ENCODE results near the gene TTC24. TPM values are rescaled to one million over a fixed set of nuclear protein-coding genes. Genes with fewer than 3 reads are reported as not detected.
"Not testable (repeated sequence)": the region's sequence is repeated elsewhere in the genome, so short reads cannot be mapped to it uniquely, and the experiment has no call there.

Gene TTC24
- total RNA-seq, 1 donor from 2014 or later: 3.1 TPM

DNA sequence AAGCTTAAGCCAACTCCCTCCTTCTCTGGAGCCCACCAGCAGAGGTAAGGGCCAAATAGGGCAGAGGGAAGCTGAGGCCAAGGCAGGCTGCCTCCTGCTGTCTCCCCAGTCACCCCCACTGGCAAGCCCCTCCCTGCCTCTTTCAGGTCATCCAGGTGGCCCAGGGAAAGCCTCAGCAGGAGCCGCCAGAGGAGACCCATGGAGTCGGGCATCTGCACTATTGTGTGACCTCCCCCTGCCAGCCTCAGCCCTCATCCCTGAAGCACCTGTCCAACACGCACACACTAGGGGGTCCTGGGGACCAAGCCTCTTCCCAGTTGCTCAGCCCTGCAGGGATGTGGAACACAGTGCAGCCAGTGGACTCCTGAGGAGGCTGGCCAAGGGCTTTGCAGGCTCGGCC lies 6.8 kb downstream of the TTC24 start:
- DNase-seq (ENCODE audit: low spot score): no peak

DNA sequence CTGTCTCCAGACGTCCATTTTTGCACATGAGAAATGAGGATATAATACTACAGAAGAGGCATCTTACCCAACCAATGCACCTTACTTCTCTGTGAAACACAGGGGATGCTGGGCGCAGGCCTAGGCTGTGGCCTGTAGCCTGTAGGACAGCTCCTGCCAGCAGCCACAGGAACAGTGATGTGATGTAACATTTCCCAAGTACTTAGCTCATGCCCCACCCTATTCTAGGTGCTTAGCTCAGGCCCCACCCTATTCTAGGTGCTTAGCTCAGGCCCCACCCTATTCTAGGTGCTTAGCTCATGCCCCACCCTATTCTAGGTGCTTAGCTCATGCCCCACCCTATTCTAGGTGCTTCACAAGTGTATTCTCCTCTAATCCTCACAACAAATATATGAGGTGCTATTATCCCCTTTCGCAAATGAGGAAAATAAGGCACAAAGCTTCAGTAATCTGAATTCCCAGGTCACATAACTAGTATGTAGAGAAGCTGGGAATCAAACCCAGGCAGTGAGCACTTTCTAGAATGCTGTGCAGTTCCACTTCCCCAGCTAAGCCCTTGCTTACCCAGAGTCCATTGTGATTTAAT lies 7.5 kb downstream of the TTC24 start:
- DNase-seq (ENCODE audit: low spot score): no peak

DNA sequence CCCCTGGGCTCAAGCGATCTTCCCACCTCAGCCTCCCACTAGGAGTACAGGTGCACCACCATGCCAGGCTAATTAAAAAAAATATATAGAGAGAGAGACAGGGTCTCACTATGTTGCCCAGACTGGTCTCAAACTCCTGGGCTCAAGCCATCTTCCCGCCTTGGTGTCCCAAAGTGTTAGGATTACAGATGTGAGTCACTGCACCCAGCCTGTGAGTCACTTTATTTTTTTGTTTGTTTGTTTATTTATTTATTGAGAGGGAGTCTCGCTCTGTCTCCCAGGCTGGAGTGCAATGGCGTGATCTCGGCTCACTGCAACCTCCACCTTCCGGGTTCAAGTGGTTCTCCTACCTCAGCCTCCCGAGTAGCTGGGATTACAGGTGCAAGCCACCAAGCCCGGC lies 8.4 kb downstream of the TTC24 start:
- DNase-seq (ENCODE audit: low spot score): not testable (repeated sequence)

DNA sequence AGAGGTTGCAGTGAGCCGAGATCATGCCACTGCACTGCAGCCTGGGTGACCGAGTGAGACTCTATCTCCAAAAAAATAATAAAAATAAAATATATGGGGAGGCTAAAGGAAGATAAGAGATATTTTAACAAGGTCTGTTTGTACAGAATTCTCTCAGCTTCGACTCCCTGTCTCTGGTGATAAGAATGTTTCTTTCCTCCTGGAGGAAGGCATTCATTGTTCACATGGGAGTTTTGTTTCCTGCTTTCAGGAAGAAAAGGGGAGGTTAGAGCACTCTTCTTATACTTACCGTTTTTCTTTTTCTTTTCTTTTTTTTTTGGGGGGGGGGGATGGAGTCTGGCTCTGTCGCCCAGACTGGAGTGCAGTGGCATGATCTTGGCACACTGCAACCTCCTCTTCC lies 10.0 kb downstream of the TTC24 start:
- DNase-seq (ENCODE audit: low spot score): no peak

DNA sequence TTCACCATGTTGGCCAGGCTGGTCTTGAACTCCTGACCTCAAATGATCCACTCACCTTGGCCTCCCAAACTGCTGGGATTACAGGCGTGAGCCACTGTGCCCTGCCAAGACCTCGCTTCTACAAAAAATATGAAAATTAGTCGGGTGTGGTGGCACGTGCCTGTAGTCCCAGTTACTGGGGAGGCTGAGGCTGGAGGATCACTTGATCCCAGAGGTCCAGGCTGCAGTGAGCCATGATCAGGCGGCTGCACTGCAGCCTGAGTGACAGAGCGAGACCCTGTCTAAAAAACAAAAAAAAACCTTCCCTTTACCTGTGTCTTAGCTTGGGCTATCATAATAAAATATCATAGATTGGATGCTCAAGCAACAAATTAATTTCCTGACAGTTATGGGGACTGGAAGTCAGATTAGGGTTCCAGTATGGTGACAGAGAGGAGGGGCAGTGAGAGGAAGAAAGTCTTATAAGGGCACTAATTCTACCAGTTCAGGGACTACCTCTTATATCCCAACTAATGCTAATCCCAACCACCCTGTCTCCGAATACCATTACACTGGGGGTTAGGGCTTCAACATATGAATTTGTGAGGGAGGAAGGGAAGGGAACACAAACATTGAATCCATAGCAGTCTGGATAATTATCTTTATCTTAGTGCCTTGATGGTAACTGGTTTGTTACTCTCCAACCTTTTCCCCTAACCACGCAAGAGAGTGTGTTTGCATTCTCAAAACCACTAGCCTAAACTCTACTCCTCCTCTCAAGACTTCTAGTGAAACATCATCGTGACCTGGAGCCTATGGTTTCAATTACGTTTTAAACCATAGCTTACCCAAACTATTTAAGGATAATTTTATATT lies 11.0 kb downstream of the TTC24 start:
- no peak for DNase-seq (ENCODE audit: low spot score)

DNA sequence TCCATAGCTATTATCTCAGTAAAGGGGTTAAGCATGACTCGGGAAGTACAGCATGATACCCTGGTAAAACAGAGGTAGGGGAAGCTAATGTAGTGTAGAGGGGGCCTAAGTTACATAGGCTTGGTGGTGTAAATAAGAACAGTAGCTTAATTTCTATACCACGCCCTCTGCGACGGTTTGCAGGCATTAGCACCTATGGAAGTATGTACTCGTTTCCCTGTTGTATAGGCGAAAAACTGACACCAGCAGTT lies 11.6 kb downstream of the TTC24 start:
- no peak for DNase-seq (ENCODE audit: low spot score)

DNA sequence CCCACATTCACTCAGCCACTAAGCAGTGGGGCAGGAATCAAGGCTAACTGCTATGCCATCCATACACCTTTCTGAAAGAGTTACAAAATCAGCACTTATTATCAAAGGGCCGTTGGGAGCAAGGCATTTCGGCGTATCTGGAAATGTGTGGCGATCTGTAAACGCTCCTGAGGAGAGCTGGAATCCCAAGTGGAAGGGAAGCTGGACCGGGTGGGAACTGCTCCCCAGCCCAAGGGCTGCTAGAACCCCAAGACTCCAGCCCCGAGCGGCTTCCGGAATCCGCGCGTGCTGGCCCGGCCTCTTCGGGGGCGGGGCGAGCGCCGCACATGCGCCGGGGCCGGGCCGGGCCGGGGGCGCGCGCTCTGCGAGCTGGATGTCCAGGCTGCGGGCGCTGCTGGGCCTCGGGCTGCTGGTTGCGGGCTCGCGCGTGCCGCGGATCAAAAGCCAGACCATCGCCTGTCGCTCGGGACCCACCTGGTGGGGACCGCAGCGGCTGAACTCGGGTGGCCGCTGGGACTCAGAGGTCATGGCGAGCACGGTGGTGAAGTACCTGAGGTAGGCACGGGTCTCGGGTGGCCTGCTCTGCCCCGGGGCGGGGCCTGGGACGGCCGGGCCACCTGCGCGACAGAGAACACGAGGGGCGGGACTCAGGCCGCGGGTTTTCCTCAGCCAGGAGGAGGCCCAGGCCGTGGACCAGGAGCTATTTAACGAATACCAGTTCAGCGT lies 12.1 kb downstream of the TTC24 start, which contains the start of gene NAXE:
TSS of gene NAXE (plus strand) at position 345 of the 726 bp plus-strand sequence. CDS start at position 374, 29 bp downstream.
- DNase-seq (ENCODE audit: low spot score): peak; percentile 77

DNA sequence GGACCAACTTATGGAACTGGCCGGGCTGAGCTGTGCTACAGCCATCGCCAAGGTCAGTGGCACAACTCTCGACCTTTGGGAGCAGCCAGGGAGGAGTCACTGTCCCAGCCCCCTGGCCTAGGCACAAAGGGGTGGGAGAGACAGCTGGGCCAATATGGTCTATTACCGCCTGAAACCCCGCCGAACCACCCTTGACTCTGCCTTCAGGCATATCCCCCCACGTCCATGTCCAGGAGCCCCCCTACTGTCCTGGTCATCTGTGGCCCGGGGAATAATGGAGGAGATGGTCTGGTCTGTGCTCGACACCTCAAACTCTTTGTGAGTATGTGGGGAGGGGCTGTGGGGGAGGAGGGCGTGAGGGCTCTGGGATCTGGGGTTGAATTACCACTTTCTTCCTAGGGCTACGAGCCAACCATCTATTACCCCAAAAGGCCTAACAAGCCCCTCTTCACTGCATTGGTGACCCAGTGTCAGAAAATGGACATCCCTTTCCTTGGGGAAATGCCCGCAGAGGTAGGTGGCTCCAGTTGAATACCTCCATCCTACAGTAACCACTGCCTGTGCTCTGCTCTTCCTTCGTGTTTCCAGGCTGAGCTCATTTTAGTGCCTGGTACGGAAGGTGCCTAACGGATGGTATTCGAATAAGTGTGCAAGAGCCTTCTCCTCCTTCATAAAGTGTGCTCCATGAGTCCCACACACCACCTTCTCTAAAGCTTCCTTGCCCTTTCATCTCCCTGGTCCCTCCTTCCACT lies 12.8 kb downstream of the TTC24 start:
- DNase-seq (ENCODE audit: low spot score): no peak

DNA sequence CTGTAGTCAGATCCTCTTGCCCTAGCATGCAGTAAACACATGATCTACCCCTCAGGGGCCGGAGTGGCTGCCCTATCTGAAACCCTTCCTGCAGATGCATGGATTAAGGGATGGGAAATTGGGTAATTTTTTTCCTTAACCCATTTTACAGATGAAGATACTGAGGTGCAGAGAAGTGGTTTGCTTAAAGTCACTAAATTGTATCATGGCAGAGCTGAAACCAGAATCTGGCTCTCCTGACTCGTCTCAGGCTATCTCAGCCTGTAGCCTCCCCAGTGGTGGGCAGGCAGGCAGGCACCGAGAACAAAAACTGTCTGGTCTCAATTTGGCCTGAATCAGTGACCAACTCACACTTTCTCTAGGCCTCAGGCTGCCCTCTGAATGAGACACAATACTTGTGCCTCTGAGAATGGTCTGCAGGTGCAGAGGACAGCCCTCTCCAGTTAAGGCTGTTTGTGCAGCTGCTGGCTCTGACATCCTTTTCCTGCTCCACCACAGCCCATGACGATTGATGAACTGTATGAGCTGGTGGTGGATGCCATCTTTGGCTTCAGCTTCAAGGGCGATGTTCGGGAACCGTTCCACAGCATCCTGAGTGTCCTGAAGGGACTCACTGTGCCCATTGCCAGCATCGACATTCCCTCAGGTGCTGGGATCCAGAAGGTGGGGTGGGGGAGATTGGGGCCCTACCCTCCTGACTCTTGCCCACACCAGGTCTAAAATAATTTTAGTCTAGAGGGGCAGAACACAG lies 13.6 kb downstream of the TTC24 start:
- no peak for DNase-seq (ENCODE audit: low spot score)

DNA sequence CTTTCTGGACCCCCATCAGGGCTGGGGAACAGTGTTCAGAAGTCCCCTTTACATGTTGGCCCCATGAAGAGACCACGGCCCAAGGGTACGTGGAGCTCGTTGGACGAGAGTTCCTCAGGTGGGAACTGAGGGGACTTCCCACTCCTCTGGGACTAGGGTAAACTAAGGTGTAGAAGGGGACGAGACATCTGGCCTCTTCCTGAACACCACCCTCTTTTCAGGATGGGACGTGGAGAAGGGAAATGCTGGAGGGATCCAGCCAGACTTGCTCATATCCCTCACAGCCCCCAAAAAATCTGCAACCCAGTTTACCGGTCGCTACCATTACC lies 14.1 kb downstream of the TTC24 start:
- no peak for DNase-seq (ENCODE audit: low spot score)

DNA sequence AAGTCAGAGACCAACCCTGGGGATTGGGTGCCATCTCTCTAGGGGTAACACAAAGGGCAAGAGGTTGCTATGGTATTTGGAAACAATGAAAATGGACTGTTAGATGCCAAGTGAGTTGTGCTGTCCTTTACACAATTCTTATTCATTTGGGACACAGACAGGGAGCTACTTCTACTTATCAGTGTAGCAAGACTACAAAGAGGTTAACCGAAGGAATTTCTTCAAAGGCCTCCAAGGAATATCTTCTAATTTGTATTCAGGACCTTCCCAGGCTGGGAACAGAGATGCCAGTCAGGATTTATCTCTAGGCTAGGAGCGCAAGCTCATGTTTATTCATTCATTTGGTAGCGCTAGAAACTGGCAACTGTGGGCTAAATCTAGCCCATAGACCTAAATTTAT lies 14.7 kb downstream of the TTC24 start:
- no peak for DNase-seq (ENCODE audit: low spot score)

DNA sequence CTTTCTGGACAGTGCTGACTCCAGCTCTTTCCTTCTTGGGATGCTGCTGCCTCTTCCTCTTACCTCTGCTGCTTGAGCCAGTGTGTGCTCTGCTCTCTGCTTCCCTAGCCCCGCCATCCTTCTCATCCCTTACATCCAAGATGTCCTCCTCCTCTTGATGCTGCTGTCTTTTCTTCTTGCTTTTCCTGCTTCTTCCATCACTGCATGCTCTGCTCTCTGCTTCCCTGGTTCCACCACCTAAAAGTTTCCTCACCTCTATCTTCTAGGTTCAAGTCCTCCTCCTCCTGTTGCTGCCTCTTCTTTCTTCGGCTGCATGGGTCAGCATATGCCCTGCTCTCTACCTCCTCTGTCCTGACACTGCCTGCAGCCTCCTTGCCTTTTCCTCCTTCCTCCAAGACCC lies 15.5 kb downstream of the TTC24 start:
- DNase-seq (ENCODE audit: low spot score): no peak

DNA sequence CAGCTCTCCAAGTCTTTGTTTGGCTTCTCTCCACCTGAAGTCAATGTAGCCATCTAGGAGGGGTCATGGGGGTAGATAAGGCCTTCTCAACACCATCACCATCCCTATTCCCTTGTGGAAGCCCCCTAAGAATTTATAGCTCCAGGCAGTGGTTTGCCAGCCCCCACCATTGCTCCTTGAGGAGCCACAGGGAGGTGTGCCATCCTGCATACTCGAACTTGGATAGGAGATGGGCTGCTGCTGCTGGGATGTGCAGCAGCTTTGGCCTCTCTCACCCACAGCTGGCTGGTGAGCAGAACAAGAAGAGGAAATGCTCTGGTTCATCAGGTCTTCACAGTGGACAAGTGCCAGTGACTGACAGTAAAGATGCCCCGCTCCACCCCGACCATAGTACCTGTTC lies 16.9 kb downstream of the TTC24 start:
- DNase-seq (ENCODE audit: low spot score): no peak

DNA sequence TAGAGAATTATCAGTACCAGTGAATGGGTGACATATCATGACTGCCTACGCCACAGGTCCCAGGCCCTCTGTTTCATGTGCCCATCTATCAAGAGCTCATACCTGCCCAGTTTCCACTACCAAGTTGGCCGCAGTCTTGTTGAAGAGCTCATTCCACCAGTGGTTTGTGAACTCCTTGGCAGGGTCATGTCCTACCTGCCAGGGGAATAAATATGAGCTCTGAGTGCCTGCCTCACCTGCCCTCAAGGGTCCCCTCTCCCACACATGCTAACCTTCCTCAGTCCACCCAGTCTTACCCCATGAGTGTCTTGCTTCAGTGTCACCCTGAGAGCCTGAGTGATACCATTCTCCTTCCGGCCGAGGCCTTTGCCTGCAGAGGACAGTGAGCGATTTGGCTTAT lies 18.6 kb downstream of the TTC24 start:
- DNase-seq (ENCODE audit: low spot score): no peak

DNA sequence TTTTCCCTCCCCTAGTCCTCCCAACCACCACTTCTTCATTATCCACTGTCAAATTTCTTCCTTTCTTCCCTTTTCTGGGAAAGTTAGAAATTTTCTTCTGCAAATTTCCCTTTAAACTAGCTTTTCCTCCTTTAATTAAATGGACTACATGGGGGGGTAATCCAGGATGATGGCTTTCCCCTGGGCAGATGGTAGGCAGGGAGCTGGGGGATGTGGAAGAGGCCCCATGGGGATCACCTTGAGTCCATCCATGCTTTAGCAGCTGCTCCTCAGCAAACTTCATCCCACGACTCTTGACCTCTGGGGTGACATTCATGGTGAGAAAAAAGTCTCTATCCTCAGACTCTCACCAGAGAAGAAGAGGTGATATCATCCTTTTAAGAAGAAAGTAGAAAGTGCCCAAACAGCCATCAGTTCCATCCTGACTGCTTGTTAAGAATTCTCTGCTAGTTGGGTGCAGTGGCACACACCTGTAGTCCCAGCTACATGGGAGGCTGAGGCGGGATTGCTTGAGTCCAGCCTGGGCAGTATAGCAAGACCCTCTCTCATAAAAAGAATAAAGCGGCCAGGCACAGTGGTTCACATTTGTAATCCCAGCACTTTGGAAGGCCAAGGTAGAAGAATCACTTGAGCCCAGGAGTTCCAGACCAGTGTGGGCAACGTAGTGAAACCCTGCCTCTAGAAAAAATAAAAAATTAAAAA lies 19.4 kb downstream of the TTC24 start:
- no peak for DNase-seq (ENCODE audit: low spot score)

DNA sequence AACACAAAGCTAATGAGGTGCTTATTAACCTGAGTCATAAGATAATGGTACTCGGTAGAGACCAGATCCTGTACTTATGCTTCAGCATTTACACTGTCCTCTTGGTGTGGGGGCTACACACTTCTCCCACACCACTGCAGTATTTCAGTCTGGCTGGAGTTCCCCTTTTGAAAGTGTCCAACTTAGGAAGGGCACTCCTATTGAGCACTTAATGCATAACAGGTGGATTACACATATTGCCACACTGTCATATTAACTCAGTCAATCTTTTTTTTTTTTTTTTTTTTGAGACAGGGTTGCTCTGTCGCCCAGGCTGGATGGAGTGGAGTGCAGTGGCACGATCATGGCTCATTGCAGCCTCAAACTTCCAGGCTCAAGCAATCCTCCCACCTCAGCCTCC lies 20.3 kb downstream of the TTC24 start:
- no peak for DNase-seq (ENCODE audit: low spot score)

DNA sequence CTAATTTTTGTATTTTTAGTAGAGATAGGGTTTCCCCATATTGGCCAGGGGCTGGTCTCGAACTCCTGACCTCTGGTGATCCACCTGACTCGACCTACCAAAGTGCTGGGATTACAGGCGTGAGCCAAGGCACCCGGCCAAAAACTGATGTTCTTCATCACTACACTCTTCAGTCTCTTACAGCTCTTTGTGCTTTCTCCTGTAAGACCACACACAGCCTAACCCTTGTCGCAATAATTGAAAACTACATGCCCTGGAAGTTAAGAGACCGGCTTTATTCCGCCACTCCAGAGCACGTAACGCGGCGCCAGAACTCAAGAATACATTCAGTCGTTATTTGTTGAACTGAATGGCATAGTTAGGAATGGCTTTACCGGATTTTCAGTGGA lies 21.2 kb downstream of the TTC24 start:
- DNase-seq (ENCODE audit: low spot score): no peak

DNA sequence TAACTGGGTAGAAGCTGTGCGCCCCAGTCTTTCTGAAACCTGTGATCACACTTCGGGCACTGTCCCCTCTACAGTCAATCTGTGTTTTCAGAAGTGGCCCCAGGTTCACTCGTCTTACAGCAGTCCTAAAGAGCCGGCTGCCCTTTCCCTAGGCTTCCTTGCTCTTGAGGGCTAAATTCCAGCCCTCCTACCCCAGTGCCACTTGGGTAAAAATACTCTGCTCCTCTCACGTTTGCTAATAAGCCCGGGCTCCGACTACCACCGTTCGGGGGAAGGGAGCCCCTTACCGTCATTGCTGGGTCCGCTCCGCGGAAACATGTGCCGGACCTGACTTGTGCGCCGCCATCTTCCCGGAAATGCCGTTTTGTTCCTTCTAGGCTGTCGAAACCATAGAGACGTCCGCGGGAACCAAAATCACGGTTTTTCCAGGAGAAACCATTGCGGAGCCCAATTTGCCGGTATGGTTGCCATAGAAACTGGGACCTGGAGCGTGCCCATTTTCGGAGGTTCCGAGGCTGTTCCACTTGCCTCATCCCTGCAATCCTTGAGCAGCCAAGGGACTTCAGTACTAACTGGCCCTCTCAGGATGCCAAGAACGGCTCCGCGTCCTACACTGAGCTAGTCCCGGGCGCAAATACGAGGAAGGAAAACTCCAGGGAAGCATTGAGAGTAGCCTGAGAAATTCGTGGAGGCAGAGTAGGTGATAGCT lies 21.8 kb downstream of the TTC24 start, which contains the start of gene GPATCH4:
TSS of gene GPATCH4 (minus strand) at position 358 of the 709 bp plus-strand sequence.
- DNase-seq (ENCODE audit: low spot score): peak; percentile 91

DNA sequence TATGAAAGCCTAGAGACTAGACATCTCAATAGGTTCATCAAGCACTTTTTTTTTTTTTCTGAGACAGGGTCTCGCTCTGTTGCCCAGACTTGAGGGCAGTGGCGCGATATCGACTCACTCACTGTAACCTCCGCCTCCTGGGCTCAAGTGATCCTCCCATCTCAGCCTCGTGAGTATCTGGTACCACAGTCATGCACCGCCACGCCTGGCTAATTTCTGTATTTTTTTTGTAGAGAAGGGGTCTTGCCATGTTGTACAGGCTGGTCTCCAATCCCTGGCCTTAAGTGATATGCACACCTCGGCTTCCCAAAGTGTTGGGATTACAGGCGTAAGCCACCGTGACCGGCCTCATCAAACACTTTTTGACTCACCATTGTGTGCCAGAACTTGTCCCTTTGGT lies 22.4 kb downstream of the TTC24 start:
- DNase-seq (ENCODE audit: low spot score): no peak

DNA sequence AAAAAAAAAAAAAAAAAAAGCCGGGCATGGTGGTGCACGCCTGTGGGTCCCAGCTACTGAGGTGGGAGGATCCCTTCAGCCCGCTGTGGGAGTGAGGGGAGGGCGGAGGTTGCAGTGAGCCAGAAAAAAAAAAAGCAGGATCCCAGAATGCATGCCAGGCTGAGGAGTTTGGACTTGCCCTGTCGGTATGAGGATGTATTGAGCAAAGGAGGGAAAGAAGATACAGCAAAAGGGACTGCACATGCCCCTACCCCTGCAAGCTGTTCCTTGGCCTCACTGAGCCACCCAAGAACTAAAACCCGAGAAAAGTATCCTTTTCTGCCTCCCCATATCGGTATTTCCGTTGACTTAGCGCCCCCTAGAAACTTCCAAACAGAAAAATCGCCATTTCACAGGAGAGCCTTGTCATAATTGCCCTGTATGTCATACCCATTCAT lies 23.1 kb downstream of the TTC24 start:
- no peak for DNase-seq (ENCODE audit: low spot score)

All from umbilical cord (tissue), 2 donors.